ENCODE results near the gene SIGLEC10.
"Not testable (repeated sequence)": the region's sequence is repeated elsewhere in the genome, so short reads cannot be mapped to it uniquely, and the experiment has no call there.

The SIGLEC10 gene

GRCh38 chr19:51422053-51422448 is 4.6 kb upstream of the SIGLEC10 start:
- peaks cover 3% of the 10 kb centered on the region; the same call in 1 of the 2 replicates for H3K79me2 ChIP-seq (ENCODE audit: low read length)
- peak overlapping the region; percentile 36; the same call in 1 of the 2 replicates for H3K4me2 ChIP-seq (ENCODE audit: low read length)

GRCh38 chr19:51421229-51422052 is 4.0 kb upstream of the SIGLEC10 start:
- no peaks in the 10 kb centered on the region for H4K20me1 ChIP-seq (ENCODE audit: insufficient read depth, low read length)
- peaks cover 29% of the 10 kb centered on the region for H3K4me1 ChIP-seq (ENCODE audit: low read length)
- H3K4me3 ChIP-seq (ENCODE audit: low read length): no peak overlapping the region
- peaks cover under 1% of the 10 kb centered on the region for H3K36me3 ChIP-seq (replicated peaks; ENCODE audit: low read depth, low read length)
- no peak overlapping the region for H3K27ac ChIP-seq (ENCODE audit: low read length)
- H3K9me3 ChIP-seq (ENCODE audit: insufficient read depth, low read length): no peaks in the 10 kb centered on the region
- H3K27me3 ChIP-seq (ENCODE audit: low read depth, low read length): peaks cover 19% of the 10 kb centered on the region
- H3K4me2 ChIP-seq (ENCODE audit: low read length): peak overlapping the region; percentile 36; the same call in 1 of the 2 replicates
- no peak overlapping the region for H3K9ac ChIP-seq (ENCODE audit: low read length)
- no peak for TF ChIP-seq CTCF (IDR thresholded peaks at IDR 0.05; ENCODE audit: low read depth, low read length)
- peaks cover 9% of the 10 kb centered on the region for H3K79me2 ChIP-seq (ENCODE audit: low read length)
- no peak overlapping the region for H2AFZ ChIP-seq (ENCODE audit: low read depth, low read length)

More at GRCh38 chr19:51422053-51422448, 4.6 kb upstream of the SIGLEC10 start:
- Histone ChIP-seq H3K4me1 (ENCODE audit: low read length) (peaks cover 29% of the 10 kb centered on the region), H3K36me3 (replicated peaks; ENCODE audit: low read depth, low read length) (no peaks in the 10 kb centered on the region), H3K9me3 (ENCODE audit: insufficient read depth, low read length) (no peaks in the 10 kb centered on the region), H3K27ac (ENCODE audit: low read length) (no peak overlapping the region), H4K20me1 (ENCODE audit: insufficient read depth, low read length) (no peaks in the 10 kb centered on the region), H3K4me3 (ENCODE audit: low read length) (no peak overlapping the region), H2AFZ (ENCODE audit: low read depth, low read length) (no peak overlapping the region), H3K9ac (ENCODE audit: low read length) (no peak overlapping the region), H3K27me3 (ENCODE audit: low read depth, low read length) (peaks cover 23% of the 10 kb centered on the region)
- TF ChIP-seq CTCF (IDR thresholded peaks at IDR 0.05; ENCODE audit: low read depth, low read length): peak; percentile 97
- TF ChIP-seq EZH2phosphoT487 (IDR thresholded peaks at IDR 0.05; ENCODE audit: low read depth): no peak

GRCh38 chr19:51420511-51420910 is 3.1 kb upstream of the SIGLEC10 start:
- peaks cover 38% of the 10 kb centered on the region for H3K4me1 ChIP-seq (ENCODE audit: low read length)
- not testable (repeated sequence) for H3K4me3 ChIP-seq (ENCODE audit: low read length); H4K20me1 ChIP-seq (ENCODE audit: insufficient read depth, low read length); H3K9ac ChIP-seq (ENCODE audit: low read length); H3K9me3 ChIP-seq (ENCODE audit: insufficient read depth, low read length); H2AFZ ChIP-seq (ENCODE audit: low read depth, low read length); H3K27ac ChIP-seq (ENCODE audit: low read length); H3K4me2 ChIP-seq (ENCODE audit: low read length); H3K36me3 ChIP-seq (replicated peaks; ENCODE audit: low read depth, low read length)
- peaks cover 19% of the 10 kb centered on the region for H3K79me2 ChIP-seq (ENCODE audit: low read length)
- peaks cover 10% of the 10 kb centered on the region for H3K27me3 ChIP-seq (ENCODE audit: low read depth, low read length)

- Histone ChIP-seq H3K4me1 (ENCODE audit: low read length) (peaks cover 38% of the 10 kb centered on the region), H2AFZ (ENCODE audit: low read depth, low read length) (no peak overlapping the region; the same call in 1 of the 2 replicates), H3K27me3 (ENCODE audit: low read depth, low read length) (peaks cover 10% of the 10 kb centered on the region), H3K36me3 (replicated peaks; ENCODE audit: low read depth, low read length) (peaks cover 23% of the 10 kb centered on the region), H3K79me2 (ENCODE audit: low read length) (peaks cover 23% of the 10 kb centered on the region), H3K9ac (ENCODE audit: low read length) (peak overlapping the region; percentile 33; the same call in 1 of the 2 replicates), H3K4me2 (ENCODE audit: low read length) (peak overlapping the region; percentile 77), H4K20me1 (ENCODE audit: insufficient read depth, low read length) (no peaks in the 10 kb centered on the region), H3K27ac (ENCODE audit: low read length) (peak overlapping the region; percentile 92), H3K4me3 (ENCODE audit: low read length) (peak overlapping the region; percentile 37; the same call in 1 of the 2 replicates), H3K9me3 (ENCODE audit: insufficient read depth, low read length) (no peaks in the 10 kb centered on the region)
- TF ChIP-seq CTCF (IDR thresholded peaks at IDR 0.05; ENCODE audit: low read depth, low read length): no peak
- no peak for TF ChIP-seq EZH2phosphoT487 (IDR thresholded peaks at IDR 0.05; ENCODE audit: low read depth)
Measured at GRCh38 chr19:51418707-51419106, 1.3 kb upstream of the SIGLEC10 start.
